SK-N-MC (cell line): Measurements from ENCODE around the gene CTNNA3.

Experiments used
- EZH2 ChIP-seq: fragments of 200-600 bp; sonication (generic); IDR thresholded peaks from one replicate; pipeline ENCODE4 v1.6.1; 2017; ENCODE audit warnings: antibody characterized with exemption
- POLR2AphosphoS5 ChIP-seq: IDR thresholded peaks from 2 replicates; pipeline ENCODE4 v1.6.1; 2012; ENCODE audit warnings: mild to moderate bottlenecking, low read depth, low read length, borderline replicate concordance

- TF ChIP-seq EZH2 (no peak), POLR2AphosphoS5 (no peak)
These were observed 891.0 kb downstream of the CTNNA3 start for GRCh38 chr10:66804962-66805361.
